Mucosa of rectum (tissue), 2 donors: ENCODE measurements around the gene ELK3.

Experiments used
- H3K27ac ChIP-seq, 2 donors: one replicate each; pipeline ENCODE4 v1.7.0; 2013; ENCODE audit warnings: inconsistent platforms in 2 of 2, low read depth in 2 of 2, low read length in 2 of 2
- H3K27me3 ChIP-seq, 2 donors: one replicate each; pipeline ENCODE4 v1.7.0; 2013; ENCODE audit warnings: low read length in 2 of 2; ENCODE audit not compliant: control insufficient read depth in 2 of 2, insufficient read depth in 2 of 2
- H3K36me3 ChIP-seq, 2 donors: one replicate each; pipeline ENCODE4 v1.7.0; 2013; ENCODE audit warnings: low read length in 2 of 2; ENCODE audit not compliant: control insufficient read depth in 2 of 2, insufficient read depth in 2 of 2
- H3K4me1 ChIP-seq, 2 donors: one replicate each; pipeline ENCODE4 v1.7.0; 2013; ENCODE audit warnings: low read length in 2 of 2, mild to moderate bottlenecking in 1 of 2; ENCODE audit not compliant: control insufficient read depth in 2 of 2, insufficient read depth in 2 of 2
- H3K4me3 ChIP-seq, 2 donors: one replicate each; pipeline ENCODE4 v1.7.0; 2013; ENCODE audit warnings: low read length in 2 of 2
- H3K9ac ChIP-seq, 2 donors: one replicate each; pipeline ENCODE4 v1.7.0; 2013; ENCODE audit warnings: low read length in 2 of 2, low read depth in 1 of 2, mild to moderate bottlenecking in 1 of 2
- H3K9me3 ChIP-seq, 2 donors: one replicate each; pipeline ENCODE4 v1.7.0; 2013; ENCODE audit warnings: low read length in 2 of 2; ENCODE audit not compliant: control insufficient read depth in 2 of 2
- donor health status: healthy.
- donor health status: Normal muscosa, but diverticular disease.

ELK3 gene

DNA sequence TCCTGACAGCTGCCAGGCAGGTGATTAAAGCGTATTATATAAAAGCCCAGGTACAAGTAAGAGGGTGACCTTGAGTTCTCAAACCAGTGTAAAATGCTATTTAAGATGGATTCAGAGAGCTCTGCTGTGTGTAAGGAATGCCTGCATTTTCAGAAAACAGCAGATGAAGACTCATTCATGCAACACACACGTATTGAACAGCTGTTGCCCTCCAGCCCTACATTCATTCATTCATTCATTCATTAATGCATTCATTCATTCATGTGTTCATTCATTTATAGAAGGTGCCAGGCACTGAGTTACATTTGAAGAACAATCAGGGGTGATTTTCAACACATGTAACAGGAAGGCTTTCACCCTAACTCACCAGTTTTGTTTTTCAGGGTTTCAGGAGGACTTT, 27.4 kb upstream of the ELK3 start:
- no peaks in the 10 kb centered on the region for H3K4me1 ChIP-seq
- H3K27ac ChIP-seq, result no peak overlapping the region
- H3K27me3 ChIP-seq, result no peaks in the 10 kb centered on the region
- no peak overlapping the region for H3K4me3 ChIP-seq
- H3K36me3 ChIP-seq, result no peaks in the 10 kb centered on the region
- no peaks in the 10 kb centered on the region for H3K9me3 ChIP-seq
- no peak overlapping the region for H3K9ac ChIP-seq

DNA sequence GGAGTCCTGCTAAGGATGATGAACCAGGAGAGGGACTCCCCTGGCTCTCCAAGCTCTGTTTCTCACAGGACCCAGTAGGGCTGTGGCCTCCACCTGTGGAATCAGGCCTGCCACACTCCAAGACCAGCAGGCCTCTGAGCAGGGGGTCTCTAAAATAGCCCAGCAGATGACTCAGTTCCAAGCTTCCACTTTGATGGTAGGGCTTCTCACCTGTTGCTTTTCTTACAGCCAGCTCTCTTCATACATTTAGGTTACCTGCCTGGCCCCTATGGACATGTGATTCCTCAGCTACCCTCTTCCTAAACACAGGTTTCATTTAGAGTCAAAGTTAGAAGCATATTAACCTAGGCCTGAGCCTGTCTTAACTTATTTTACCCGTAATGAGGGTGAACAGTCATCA, 26.7 kb upstream of the ELK3 start:
- no peak overlapping the region for H3K9ac ChIP-seq
- no peaks in the 10 kb centered on the region for H3K9me3 ChIP-seq
- no peak overlapping the region for H3K4me3 ChIP-seq
- H3K4me1 ChIP-seq, result no peaks in the 10 kb centered on the region
- H3K27me3 ChIP-seq, result no peaks in the 10 kb centered on the region
- H3K36me3 ChIP-seq, result no peaks in the 10 kb centered on the region
- no peak overlapping the region for H3K27ac ChIP-seq

DNA sequence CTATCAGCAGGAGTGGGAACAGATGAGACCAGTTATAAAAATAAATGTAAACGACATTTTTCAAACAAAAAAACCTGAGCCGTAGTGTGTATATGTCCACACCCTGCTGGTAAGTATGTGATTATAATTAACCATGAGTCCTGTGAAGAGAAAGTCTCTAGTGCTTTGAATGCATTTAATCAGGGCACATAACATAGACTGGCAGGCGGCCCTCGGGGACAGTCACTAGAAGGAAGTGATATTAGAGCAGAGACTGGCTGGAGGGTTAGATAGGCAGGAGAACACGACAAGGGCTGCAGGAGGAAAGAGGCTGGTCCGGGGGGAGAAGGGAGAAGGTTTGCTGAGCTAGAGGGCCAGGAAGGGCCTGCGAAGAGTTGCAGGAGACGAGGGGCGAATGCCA, 23.8 kb upstream of the ELK3 start:
- H3K9me3 ChIP-seq, result no peaks in the 10 kb centered on the region
- no peaks in the 10 kb centered on the region for H3K4me1 ChIP-seq
- H3K4me3 ChIP-seq, result no peak overlapping the region
- H3K27ac ChIP-seq, result no peak overlapping the region
- H3K9ac ChIP-seq, result no peak overlapping the region
- H3K27me3 ChIP-seq, result no peaks in the 10 kb centered on the region
- no peaks in the 10 kb centered on the region for H3K36me3 ChIP-seq

DNA sequence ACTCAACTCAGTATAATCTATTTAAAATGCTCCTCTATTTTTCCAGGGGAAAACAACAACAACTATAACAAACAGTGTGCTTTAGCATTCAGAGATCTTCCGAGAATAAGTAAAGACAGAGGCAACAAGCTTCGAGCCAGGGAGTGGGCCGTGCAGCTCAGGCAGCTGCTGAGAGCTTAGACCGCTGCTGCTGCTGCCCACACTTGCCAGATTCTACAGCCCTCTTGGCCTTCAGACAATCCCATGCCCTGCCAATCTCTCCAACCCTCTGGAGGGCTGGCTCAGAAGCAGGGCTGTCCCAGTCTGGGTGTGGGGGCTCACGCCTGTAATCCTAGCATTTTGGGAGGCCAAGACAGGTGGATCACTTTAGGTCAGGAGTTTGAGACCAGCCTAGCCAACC, 23.4 kb upstream of the ELK3 start:
- no peaks in the 10 kb centered on the region for H3K36me3 ChIP-seq
- no peaks in the 10 kb centered on the region for H3K4me1 ChIP-seq
- no peaks in the 10 kb centered on the region for H3K9me3 ChIP-seq
- H3K9ac ChIP-seq, result no peak overlapping the region
- no peak overlapping the region for H3K4me3 ChIP-seq
- H3K27ac ChIP-seq, result no peak overlapping the region
- H3K27me3 ChIP-seq, result no peaks in the 10 kb centered on the region

DNA sequence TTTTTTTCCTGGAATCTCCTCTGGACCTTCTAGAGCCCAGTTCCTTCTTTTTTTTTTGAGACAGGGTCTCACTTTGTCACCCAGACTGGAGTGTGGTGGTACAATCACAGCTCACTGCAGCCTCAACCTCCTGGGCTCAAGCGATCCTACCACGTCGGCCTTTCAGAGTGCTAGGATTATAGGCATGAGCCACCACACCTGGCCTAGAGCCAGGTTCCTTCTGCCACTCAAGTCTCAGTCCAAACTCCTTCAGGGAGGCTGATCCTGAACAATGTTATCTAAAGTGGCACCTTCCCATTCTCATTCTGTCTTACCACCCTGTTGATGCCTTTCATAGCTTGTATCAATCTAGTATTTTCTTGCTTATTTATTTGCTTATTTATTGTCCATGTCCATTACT, 22.3 kb upstream of the ELK3 start:
- no peaks in the 10 kb centered on the region for H3K4me1 ChIP-seq
- no peaks in the 10 kb centered on the region for H3K9me3 ChIP-seq
- H3K4me3 ChIP-seq, result no peak overlapping the region
- no peak overlapping the region for H3K9ac ChIP-seq
- no peaks in the 10 kb centered on the region for H3K36me3 ChIP-seq
- no peak overlapping the region for H3K27ac ChIP-seq
- H3K27me3 ChIP-seq, result no peaks in the 10 kb centered on the region

DNA sequence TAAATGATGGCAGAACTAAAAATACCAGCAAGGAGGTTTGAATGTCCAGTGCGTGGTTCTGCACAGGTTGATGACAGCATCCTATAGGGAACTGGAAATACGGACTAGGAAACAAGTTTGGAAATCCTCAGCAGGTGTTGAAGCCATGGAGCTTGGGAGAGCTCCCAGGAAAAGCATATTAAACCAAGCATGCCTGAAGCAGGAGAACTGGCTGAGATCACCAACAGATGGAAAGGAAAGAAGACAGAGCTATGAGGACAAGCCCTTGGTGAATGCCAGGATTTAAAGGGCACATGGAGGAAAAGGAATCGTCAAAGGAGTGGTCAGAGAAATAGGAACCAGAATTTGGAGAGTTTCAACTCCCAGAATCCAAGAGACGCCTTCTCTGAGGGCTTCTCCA, 21.2 kb upstream of the ELK3 start:
- Histone ChIP-seq H3K9me3 (no peaks in the 10 kb centered on the region), H3K27me3 (no peaks in the 10 kb centered on the region)

DNA sequence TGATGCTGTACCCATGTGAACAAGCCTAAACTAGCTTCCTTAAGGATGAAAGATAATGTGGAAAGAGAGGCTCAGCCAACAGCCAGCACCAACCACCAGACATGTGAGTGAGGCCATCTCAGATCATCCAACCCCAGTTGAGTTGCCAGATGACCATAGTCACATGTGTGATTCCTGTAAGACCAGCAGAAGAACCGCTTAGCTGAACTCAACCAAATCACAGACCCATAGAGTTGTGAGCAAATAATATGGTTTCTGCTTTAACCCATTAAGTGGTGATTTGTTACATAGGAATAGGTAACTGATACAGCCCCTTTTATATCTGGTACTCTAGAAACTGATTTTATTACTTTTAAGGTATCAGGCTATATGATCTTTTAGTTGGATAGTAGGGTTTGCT, 17.6 kb upstream of the ELK3 start:
- Histone ChIP-seq H3K27me3 (no peaks in the 10 kb centered on the region), H3K9ac (no peak overlapping the region), H3K4me3 (no peak overlapping the region), H3K9me3 (no peaks in the 10 kb centered on the region), H3K27ac (no peak overlapping the region), H3K36me3 (no peaks in the 10 kb centered on the region), H3K4me1 (no peaks in the 10 kb centered on the region)

More for the DNA sequence above, 21.2 kb upstream of the ELK3 start:
- Histone ChIP-seq H3K9ac (no peak overlapping the region), H3K36me3 (no peaks in the 10 kb centered on the region), H3K4me1 (no peaks in the 10 kb centered on the region), H3K27ac (no peak overlapping the region), H3K4me3 (no peak overlapping the region)

DNA sequence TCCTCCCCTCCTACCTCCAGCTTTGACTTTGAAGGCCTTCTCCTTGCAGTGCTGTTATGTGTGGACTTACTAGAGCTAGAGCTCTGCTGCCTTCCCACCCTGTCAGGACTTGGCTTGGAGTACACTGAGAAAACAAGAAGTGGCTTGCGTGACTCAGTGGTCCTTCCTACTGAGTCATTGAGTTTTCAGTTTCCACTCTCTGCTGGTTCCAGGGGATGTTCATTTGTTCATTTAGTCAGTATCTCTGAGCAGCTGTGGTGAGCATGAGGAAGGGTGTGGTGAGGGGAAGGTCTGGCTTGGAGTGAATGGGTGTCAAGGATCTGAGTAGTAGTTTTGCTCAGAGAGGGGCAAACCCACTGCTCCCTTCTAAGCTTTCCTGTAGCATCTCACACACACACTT, 17.2 kb upstream of the ELK3 start:
- Histone ChIP-seq H3K4me3 (no peak overlapping the region), H3K9ac (no peak overlapping the region), H3K27me3 (no peaks in the 10 kb centered on the region), H3K4me1 (no peaks in the 10 kb centered on the region), H3K27ac (no peak overlapping the region), H3K9me3 (no peaks in the 10 kb centered on the region), H3K36me3 (no peaks in the 10 kb centered on the region)

DNA sequence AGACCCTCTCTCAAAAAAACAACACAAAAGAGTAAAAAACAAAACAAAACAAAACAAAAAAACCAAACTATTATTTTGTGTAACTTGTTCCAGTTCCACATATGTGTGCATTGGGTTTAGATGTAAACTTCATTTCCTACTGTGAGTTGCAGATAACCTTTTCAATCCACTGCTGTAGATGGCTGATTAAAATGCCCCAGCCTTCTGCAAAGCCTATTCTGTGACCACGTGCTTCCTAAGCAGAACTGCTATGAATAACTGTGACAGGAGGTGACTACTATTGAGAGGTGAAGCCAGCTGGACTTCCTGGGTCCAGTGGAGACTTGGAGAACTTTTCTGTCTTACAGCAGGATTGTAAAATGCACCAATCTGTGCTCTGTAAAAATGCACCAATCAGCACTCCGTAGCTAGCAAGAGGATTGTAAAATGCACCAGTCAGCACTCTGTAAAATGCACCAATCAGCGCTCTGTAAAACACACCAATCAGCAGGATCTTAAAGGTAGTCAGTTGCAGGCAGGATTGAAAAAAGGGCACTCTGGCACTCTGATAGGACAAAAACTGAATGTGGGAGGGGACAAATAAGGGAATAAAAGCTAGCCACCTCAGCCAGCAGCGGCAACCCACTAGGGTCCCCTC, 10.3 kb upstream of the ELK3 start:
- Histone ChIP-seq H3K4me3 (no peak overlapping the region), H3K36me3 (no peaks in the 10 kb centered on the region), H3K27me3 (no peaks in the 10 kb centered on the region), H3K9ac (no peak overlapping the region), H3K4me1 (no peaks in the 10 kb centered on the region), H3K9me3 (no peaks in the 10 kb centered on the region), H3K27ac (no peak overlapping the region)

DNA sequence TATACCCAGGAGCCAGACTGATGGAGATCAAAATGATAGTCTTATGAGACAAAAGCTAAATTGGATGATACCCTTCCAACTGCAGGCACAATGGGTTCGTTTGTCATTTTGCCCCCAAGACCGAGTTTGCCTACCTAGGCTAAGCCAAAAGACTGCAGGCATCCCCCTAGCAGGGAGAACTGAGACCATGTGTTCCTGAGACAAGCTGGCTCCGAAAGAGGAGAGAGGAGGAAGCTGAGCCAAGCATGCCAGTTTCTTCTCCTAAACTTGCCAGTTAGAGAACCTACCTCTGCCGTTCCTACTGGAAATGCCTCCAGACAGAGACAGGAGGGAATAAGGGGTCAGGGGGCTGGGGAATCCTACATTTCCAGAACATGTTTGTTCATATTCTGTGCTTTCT, 8.3 kb upstream of the ELK3 start:
- H3K27ac ChIP-seq, result no peak overlapping the region

More for the DNA sequence above, 8.3 kb upstream of the ELK3 start:
- Histone ChIP-seq H3K4me3 (no peak overlapping the region), H3K36me3 (no peaks in the 10 kb centered on the region), H3K9ac (no peak overlapping the region), H3K27me3 (no peaks in the 10 kb centered on the region), H3K9me3 (no peaks in the 10 kb centered on the region), H3K4me1 (no peaks in the 10 kb centered on the region)
